Astrocyte of the spinal cord (primary cell): Measurements from ENCODE around the gene FAM118B.

ENCODE experiments used
- DNase-seq: peaks from one replicate; pipeline ENCODE4 v3.0.0; 2011; ENCODE audit warnings: low read depth, low spot score
- H3K4me3 ChIP-seq: 2 replicates; pipeline ENCODE4 v1.5.1; 2011; ENCODE audit warnings: low read depth, mild to moderate bottlenecking, low read length, moderate library complexity
- in situ Hi-C: cut with HindIII; loops from 2 replicates; pipeline ENCODE4 v1.10.0; 2017; ENCODE audit warnings: low sequenced_read_pairs
- TF ChIP-seq, protein P1 (sequence below): IDR thresholded peaks from 2 replicates; pipeline ENCODE4 v1.5.1; 2012; ENCODE audit warnings: low read depth, mild to moderate bottlenecking, low read length, inconsistent platforms

The FAM118B gene

DNA sequence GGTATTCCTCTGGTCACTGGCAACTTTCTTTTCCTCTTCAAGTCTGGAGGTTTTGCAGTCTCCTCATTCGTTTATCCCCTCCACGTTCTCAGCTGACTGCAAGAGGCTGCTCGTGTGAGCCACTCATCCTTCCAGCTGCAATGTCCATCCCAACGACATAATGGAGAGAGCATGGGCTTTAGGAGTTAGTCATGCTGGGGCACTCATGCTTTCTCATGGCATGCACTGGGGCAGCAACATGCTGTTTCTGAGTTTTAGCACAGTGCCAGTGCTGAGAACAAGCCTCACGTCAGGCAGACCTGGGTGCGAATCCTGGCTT is 99.4 kb downstream of the FAM118B start:
- in situ Hi-C loops = no loop called here
- TF ChIP-seq, protein P1, sequence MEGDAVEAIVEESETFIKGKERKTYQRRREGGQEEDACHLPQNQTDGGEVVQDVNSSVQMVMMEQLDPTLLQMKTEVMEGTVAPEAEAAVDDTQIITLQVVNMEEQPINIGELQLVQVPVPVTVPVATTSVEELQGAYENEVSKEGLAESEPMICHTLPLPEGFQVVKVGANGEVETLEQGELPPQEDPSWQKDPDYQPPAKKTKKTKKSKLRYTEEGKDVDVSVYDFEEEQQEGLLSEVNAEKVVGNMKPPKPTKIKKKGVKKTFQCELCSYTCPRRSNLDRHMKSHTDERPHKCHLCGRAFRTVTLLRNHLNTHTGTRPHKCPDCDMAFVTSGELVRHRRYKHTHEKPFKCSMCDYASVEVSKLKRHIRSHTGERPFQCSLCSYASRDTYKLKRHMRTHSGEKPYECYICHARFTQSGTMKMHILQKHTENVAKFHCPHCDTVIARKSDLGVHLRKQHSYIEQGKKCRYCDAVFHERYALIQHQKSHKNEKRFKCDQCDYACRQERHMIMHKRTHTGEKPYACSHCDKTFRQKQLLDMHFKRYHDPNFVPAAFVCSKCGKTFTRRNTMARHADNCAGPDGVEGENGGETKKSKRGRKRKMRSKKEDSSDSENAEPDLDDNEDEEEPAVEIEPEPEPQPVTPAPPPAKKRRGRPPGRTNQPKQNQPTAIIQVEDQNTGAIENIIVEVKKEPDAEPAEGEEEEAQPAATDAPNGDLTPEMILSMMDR = no peak
- no peak for DNase-seq
- no peak overlapping the region for H3K4me3 ChIP-seq

DNA sequence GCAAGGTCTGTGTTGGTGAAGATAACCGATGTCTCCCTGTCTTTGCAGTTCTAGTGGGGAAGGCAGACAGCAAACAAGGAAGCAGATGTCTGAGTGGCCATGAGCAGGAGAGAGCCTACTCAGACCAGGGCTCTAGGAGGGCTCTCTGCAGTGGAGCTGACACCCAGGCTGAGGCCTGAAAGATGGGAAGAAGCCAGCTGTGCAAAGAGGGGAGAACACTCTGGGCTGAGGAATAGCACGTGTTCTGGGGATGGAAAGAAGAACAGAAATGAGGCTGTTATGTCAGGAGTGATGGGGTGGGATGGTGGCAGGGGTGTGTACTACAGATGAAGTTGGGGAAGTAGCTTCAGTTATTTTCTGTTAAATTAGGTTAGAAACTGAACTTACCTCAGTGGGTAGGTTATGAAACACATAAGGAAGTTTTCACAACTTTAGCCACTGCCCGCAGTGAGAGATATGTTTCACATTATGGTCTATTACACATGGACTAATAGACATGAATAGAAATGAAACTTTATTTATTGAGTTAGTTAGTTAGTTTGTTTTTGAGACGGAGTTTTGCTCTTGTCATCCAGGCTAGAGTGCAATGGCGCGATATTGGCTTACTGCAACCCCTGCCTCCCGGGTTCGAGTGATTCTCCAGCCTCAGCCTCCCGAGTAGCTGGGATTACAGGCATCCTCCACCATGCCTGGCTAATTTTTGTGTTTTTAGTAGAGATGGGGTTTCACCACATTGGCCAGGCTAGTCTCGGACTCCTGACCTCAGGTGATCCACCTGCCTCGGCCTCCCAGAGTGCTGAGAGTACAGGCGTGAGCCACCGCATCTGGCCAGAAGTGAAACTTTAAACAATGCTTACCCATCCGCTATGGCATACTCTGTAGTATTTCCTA is 100.1 kb downstream of the FAM118B start:
- in situ Hi-C loops = no loop called here
- TF ChIP-seq, protein P1 = no peak
- H3K4me3 ChIP-seq = no peak overlapping the region
- no peak for DNase-seq
